Erythroblast (primary cell): ENCODE results near the gene CYP27B1.

ENCODE experiments used
- GATA1 ChIP-seq: IDR thresholded peaks from 2 replicates; pipeline ENCODE4 v1.6.1; 2011; ENCODE audit warnings: low read depth, mild to moderate bottlenecking, control low read depth, low read length, moderate library complexity
- POLR2A ChIP-seq: IDR thresholded peaks from 2 replicates; pipeline ENCODE4 v1.6.1; 2011; ENCODE audit warnings: mild to moderate bottlenecking, low read length

DNA sequence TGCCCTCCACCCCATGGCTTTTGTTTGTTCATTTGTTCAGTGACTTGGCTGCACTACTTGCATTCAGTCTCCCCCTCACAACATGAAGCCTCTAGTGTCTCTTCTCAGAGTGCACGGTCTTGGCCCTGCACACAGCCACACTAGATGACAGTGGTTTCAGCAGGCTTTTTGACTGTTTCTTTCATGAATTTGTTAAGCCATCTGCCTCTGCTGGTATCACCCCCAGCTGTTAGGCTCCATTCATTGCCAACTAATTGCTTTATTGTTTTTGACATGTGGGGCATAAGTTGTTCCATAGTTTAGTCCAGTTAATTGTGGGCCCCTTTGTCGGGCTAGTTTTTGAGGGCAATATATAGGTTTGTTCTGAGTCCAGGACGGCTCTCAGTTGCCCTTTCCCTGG, 54.2 kb downstream of the CYP27B1 start:
- TF ChIP-seq POLR2A (no peak), GATA1 (no peak)
